Omental fat pad (tissue), 4 donors: ENCODE measurements around the gene TIMM29. TPM values are rescaled to one million over a fixed set of nuclear protein-coding genes. Genes with fewer than 3 reads are reported as not detected.

Experiments
- ATAC-seq: fragments of 150-250 bp; one replicate; pipeline ENCODE4 v1.9.1; 2016; ENCODE audit warnings: mild to moderate bottlenecking, moderate library complexity; ENCODE audit not compliant: low FRiP score
- DNase-seq: peaks from one replicate; pipeline ENCODE4 v3.0.0-alpha.2; 2019; ENCODE audit warnings: low spot score
- CTCF ChIP-seq, 3 donors: fragments of 450-650 bp; IDR thresholded peaks; one replicate each; pipeline ENCODE4 v1.5.1; 2016 to 2017; ENCODE audit warnings: antibody characterized with exemption in 3 of 3, mild to moderate bottlenecking in 3 of 3, moderate library complexity in 2 of 3
- total RNA-seq, 4 donors: library from RNA; depleted of rRNA; stranded (reverse); fragments of >200 nt; gene quantifications; one replicate each; pipeline ENCODE4 v1.1.0, GENCODE V29; 2016

TIMM29 gene
- 10 to 100 TPM; 14.7 to 22.1 (median 20.3) TPM for total RNA-seq

- TF ChIP-seq CTCF (IDR thresholded peaks at IDR 0.05): no peak
- peak; percentile 91 for ATAC-seq
These were observed at the start of gene TIMM29, which contains the start of gene YIPF2 for GRCh38 chr19:10928563-10929401. Gene TIMM29 (plus strand): TSS chr19:10928811. CDS start chr19:10928823, 12 bp downstream. Gene YIPF2 (minus strand): TSS chr19:10928639. CDS start chr19:10928410, 229 bp downstream.

GRCh38 chr19:10881403-10882107, 47.1 kb upstream of the TIMM29 start:
- no peak for TF ChIP-seq CTCF (IDR thresholded peaks at IDR 0.05)
- ATAC-seq (no peak), DNase-seq (no peak)

More at GRCh38 chr19:10928563-10929401, at the start of gene TIMM29, which contains the start of gene YIPF2:
- DNase-seq: peak; percentile 66

- DNase-seq: no peak
- TF ChIP-seq CTCF (IDR thresholded peaks at IDR 0.05): no peak
- ATAC-seq: no peak
These were observed 46.5 kb upstream of the TIMM29 start for GRCh38 chr19:10882108-10882457.

DNA sequence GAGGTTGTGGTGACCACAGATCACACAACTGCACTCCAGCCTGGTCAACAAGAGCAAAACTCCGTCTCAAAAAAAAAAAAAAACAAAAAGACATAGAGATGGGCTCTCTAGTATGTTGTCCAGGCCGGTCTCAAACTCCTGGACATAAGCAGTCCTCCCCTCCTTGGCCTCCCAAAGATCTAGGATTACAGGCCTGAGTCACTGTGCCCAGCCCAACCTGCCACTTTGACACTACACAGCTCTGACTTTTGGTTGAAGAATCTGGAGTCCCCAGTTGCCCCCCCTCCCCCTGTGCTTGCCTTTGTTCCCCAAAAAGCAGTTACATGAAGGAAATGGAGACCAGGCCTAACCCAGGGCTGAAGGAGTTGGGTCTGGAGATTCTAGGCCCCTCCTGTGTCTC, 44.3 kb upstream of the TIMM29 start:
- no peak for DNase-seq
- TF ChIP-seq CTCF (IDR thresholded peaks at IDR 0.05): no peak

DNA sequence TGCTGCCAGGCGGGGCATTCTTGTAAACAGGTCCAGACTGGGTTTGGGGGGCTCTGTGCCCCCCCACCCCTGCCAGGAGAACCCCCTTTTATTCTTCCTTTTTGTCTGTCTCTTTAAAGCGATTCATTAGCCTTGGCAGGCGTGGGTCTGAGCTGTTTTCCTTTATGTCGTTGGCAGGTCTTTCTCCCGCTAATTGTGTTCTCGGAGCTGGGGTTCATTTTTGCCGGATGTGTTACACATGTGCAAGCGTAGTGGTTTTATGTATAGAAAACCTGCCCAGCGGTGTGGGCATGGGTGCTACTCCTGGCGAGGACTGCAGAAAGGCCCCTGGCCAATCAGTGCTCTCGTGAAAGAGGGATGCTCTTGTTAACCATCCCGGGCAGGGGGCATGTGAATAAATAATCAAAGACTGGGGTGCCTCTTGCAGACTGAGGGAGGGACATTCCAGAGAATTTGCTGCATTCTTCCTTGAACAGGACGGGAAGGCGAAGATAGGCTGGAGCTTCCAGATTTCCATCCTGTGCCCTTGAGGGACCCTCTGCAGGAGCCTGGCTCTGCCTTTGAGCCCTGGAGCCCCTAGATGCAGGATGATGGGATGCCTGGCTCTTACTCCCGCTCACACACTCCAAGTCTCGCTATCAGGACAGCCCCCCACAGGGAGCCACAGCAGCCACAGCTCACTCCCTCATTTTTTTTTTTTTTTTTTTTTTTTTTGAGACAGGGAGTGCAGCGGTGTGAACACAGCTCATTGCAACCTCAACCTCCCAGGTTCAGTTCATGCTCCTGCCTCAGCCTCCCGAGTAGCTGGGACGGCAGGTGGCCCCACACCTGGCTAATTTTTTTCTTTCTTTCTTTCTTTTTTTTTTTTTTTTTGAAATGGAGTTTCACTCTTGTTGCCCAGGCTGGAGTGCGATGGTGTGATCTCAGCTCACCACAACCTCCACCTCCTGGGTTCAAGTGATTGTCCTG, 43.1 kb upstream of the TIMM29 start:
- TF ChIP-seq CTCF (IDR thresholded peaks at IDR 0.05): no peak
- ATAC-seq (no peak), DNase-seq (no peak)

More for the DNA sequence above, 44.3 kb upstream of the TIMM29 start:
- no peak for ATAC-seq

- no peak for TF ChIP-seq CTCF (IDR thresholded peaks at IDR 0.05)
- ATAC-seq (no peak), DNase-seq (no peak)
These were observed 40.8 kb upstream of the TIMM29 start for GRCh38 chr19:10887616-10888367.
